Measurements from ENCODE around the gene THSD7A. TPM values are rescaled to one million over a fixed set of nuclear protein-coding genes. Genes with fewer than 3 reads are reported as not detected.

Gene THSD7A
- total RNA-seq, 1 experiment from 2014 or later = not detected

- intact Hi-C loops (cut with micrococcal nuclease) = no loop called here
- Mint-ChIP-seq H3K4me3 (ENCODE audit: unreplicated experiment) (no peak overlapping the region), H3K27ac (ENCODE audit: low read depth, unreplicated experiment) (no peak overlapping the region), H3K36me3 (ENCODE audit: insufficient read depth, unreplicated experiment) (no peaks in the 10 kb centered on the region), H3K27me3 (ENCODE audit: insufficient read depth, unreplicated experiment) (no peaks in the 10 kb centered on the region), H3K9me3 (ENCODE audit: unreplicated experiment) (no peaks in the 10 kb centered on the region), H3K4me1 (ENCODE audit: insufficient read depth, unreplicated experiment) (no peaks in the 10 kb centered on the region)
- TF ChIP-seq CTCF (IDR thresholded peaks at IDR 0.05; ENCODE audit: unreplicated experiment) = no peak
- DNase-seq (ENCODE audit: unreplicated experiment) = peak; percentile 17
- no TSS peak for BruUV-seq (replicated peaks)
- CTCF ChIA-PET = no interaction called here
- POLR2A ChIA-PET = no interaction called here
These were observed 94.3 kb downstream of the THSD7A start for GRCh38 chr7:11737723-11738122.

- H3K36me3 Mint-ChIP-seq (ENCODE audit: insufficient read depth, unreplicated experiment) = no peaks in the 10 kb centered on the region
- CTCF ChIA-PET = interaction anchor here (1.2 kb wide), 1 partner anchor 102 kb away, joined by 3 read pairs; no protein-coding TSS in a partner anchor
- intact Hi-C loops (cut with micrococcal nuclease) = no loop called here
- POLR2A ChIA-PET = no interaction called here
- BruUV-seq (replicated peaks) = no TSS peak
- H3K4me1 Mint-ChIP-seq (ENCODE audit: insufficient read depth, unreplicated experiment) = no peaks in the 10 kb centered on the region
- peaks cover 5% of the 10 kb centered on the region for H3K27me3 Mint-ChIP-seq (ENCODE audit: insufficient read depth, unreplicated experiment)
- DNase-seq (ENCODE audit: unreplicated experiment) = no peak
- no peaks in the 10 kb centered on the region for H3K9me3 Mint-ChIP-seq (ENCODE audit: unreplicated experiment)
- H3K4me3 Mint-ChIP-seq (ENCODE audit: unreplicated experiment) = no peak overlapping the region
- no peak for TF ChIP-seq CTCF (IDR thresholded peaks at IDR 0.05; ENCODE audit: unreplicated experiment)
- H3K27ac Mint-ChIP-seq (ENCODE audit: low read depth, unreplicated experiment) = no peak overlapping the region
These were observed 99.8 kb downstream of the THSD7A start for GRCh38 chr7:11732207-11732606.

- no peak for DNase-seq (ENCODE audit: unreplicated experiment)
- TF ChIP-seq CTCF (IDR thresholded peaks at IDR 0.05; ENCODE audit: unreplicated experiment) = no peak
- Mint-ChIP-seq H3K27me3 (ENCODE audit: insufficient read depth, unreplicated experiment) (peaks cover 11% of the 10 kb centered on the region), H3K9me3 (ENCODE audit: unreplicated experiment) (no peaks in the 10 kb centered on the region), H3K4me3 (ENCODE audit: unreplicated experiment) (no peak overlapping the region), H3K36me3 (ENCODE audit: insufficient read depth, unreplicated experiment) (no peaks in the 10 kb centered on the region), H3K27ac (ENCODE audit: low read depth, unreplicated experiment) (no peak overlapping the region), H3K4me1 (ENCODE audit: insufficient read depth, unreplicated experiment) (no peaks in the 10 kb centered on the region)
- ChIA-PET CTCF (interaction anchor here (0.7 to 0.9 kb wide), 2 partner anchors 20 to 850 kb away, joined by 3 to 4 read pairs; no protein-coding TSS in a partner anchor), POLR2A (no interaction called here)
- no TSS peak for BruUV-seq (replicated peaks)
- intact Hi-C loops (cut with micrococcal nuclease) = no loop called here
These were observed 101.3 kb downstream of the THSD7A start for GRCh38 chr7:11730725-11731124.

- Mint-ChIP-seq H3K4me1 (ENCODE audit: insufficient read depth, unreplicated experiment) (no peaks in the 10 kb centered on the region), H3K9me3 (ENCODE audit: unreplicated experiment) (no peaks in the 10 kb centered on the region), H3K27ac (ENCODE audit: low read depth, unreplicated experiment) (no peak overlapping the region), H3K27me3 (ENCODE audit: insufficient read depth, unreplicated experiment) (peaks cover 11% of the 10 kb centered on the region), H3K4me3 (ENCODE audit: unreplicated experiment) (no peak overlapping the region), H3K36me3 (ENCODE audit: insufficient read depth, unreplicated experiment) (no peaks in the 10 kb centered on the region)
- POLR2A ChIA-PET = no interaction called here
- DNase-seq (ENCODE audit: unreplicated experiment) = no peak
- TF ChIP-seq CTCF (IDR thresholded peaks at IDR 0.05; ENCODE audit: unreplicated experiment) = no peak
- no TSS peak for BruUV-seq (replicated peaks)
- CTCF ChIA-PET = no interaction called here
- intact Hi-C loops (cut with micrococcal nuclease) = no loop called here
These were observed 104.1 kb downstream of the THSD7A start for GRCh38 chr7:11727864-11728263.

All from MCF 10A (cell line).